Hepatic stellate cell (primary cell): ENCODE results near the gene C11orf68.

ENCODE experiments used
- DNase-seq: peaks from one replicate; pipeline ENCODE4 v3.0.0; 2011; ENCODE audit warnings: low spot score

C11orf68 gene

GRCh38 chr11:65871811-65872548 is 46.9 kb downstream of the C11orf68 start:
- no peak for DNase-seq

DNA sequence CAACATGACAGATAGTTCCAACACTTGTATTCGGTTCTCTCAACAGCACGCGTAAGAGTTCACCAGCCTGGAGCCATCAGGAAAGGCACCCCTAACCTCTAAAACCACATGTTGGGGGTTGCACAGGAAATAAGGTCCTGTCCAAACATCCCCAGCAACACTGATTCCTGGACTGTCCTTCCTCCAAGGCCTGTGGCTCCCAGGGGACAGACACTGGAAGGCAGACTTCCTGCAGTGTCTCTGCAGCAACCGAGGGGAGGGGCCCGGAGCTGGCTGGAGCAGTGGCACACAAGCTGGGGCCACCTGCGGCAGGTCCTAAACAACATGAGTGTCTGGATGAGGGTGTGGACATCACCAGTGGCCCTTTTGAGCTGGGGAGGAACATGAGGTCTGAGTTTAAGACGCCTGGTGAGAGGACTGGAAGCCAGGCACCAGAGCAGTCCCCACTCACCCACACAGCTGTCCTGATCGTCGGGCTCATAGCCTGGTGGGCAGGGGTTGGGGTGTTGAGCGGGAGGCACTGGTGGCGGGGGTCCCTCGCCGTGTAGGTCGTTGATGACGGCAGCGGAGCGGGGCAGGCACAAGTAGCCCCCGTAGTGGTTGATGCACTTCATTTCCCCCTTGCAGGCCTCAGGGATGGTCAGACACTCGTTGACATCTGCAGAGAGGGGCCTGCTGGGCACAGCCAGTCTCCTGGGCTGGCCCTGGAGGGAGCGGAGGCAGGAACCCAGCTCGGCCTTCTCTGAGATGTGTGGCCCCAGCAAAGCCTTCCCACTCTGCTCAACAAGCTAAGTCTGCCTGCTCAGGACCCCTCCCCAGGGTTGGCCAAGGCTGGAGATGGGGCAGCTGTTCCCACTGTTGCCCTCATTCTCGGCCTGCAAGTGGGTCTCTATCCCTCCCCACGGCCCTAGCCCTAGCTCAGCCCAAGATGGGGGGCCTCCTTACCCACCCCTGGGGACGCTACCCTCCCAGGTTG is 47.9 kb downstream of the C11orf68 start:
- DNase-seq = peak; percentile 87

GRCh38 chr11:65870307-65870658 is 48.6 kb downstream of the C11orf68 start:
- no peak for DNase-seq

- no peak for DNase-seq
Observed at GRCh38 chr11:65869643-65870306, 49.1 kb downstream of the C11orf68 start.

- no peak for DNase-seq
Observed at GRCh38 chr11:65868907-65869306, 50.0 kb downstream of the C11orf68 start.

- no peak for DNase-seq
Observed at GRCh38 chr11:65868076-65868667, 50.7 kb downstream of the C11orf68 start.

DNA sequence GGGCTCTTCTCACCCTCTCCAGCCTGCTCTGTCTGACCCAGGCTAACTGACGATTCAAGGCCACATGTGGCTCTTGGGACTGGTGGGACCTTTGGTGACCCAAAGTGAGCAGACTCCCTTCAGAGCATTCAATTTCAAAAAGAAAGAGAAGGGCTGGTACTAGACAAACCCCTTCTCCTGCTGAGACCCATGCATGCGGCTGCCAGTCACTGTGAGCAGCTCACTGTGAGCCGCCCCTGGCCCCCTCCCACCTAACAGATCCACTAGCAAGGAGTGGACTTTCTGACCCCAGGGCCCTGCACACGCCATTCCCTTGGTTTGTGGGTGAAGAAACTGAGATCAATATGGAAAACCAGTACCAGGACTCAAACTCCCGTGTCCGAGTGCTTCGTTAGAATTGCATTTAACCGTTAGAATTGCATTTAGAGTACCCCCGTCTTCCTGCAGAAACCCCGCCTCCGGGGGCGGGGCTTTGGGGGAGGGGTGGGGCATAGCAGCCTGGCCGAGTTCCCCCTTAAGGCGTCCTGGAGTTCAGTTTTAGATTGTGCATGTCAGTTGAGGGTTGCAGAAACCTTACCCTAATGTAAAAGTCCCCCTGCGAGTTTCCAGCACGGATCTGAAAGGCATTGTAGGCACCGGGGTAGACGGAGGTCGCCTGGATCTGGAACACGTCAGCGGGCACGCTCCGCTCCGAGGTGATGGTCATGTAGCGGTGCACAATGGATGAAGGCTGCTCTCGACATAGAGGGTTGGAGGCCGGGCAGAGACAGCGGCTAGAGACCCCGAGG is 51.4 kb downstream of the C11orf68 start:
- DNase-seq = no peak
